ENCODE results near the gene ST3GAL2. TPM values are rescaled to one million over a fixed set of nuclear protein-coding genes. Genes with fewer than 3 reads are reported as not detected.
A peak's percentile ranks its signal among the peaks of the same experiment; 100 is the strongest.
"Not testable (repeated sequence)": the region's sequence is repeated elsewhere in the genome, so short reads cannot be mapped to it uniquely, and the experiment has no call there.

ST3GAL2 gene
- total RNA-seq, 1 donor, result 42.7 TPM

- no peak overlapping the region for H3K4me3 ChIP-seq (ENCODE audit: low read depth, low read length)
- no peak for DNase-seq (ENCODE audit: low read depth)
- TF ChIP-seq CTCF (IDR thresholded peaks at IDR 0.05; ENCODE audit: insufficient read depth, low read depth, low read length), result no peak
Measured at GRCh38 chr16:70375636-70376611, 63.0 kb downstream of the ST3GAL2 start.

GRCh38 chr16:70374213-70374612 is 64.7 kb downstream of the ST3GAL2 start:
- H3K4me3 ChIP-seq (ENCODE audit: low read depth, low read length), result no peak overlapping the region
- TF ChIP-seq CTCF (IDR thresholded peaks at IDR 0.05; ENCODE audit: insufficient read depth, low read depth, low read length), result no peak
- DNase-seq (ENCODE audit: low read depth), result no peak

- H3K4me3 ChIP-seq (ENCODE audit: low read depth, low read length), result no peak overlapping the region
- no peak for TF ChIP-seq CTCF (IDR thresholded peaks at IDR 0.05; ENCODE audit: insufficient read depth, low read depth, low read length)
- DNase-seq (ENCODE audit: low read depth), result no peak
Measured at GRCh38 chr16:70372921-70373728, 65.8 kb downstream of the ST3GAL2 start.

- no peak overlapping the region for H3K4me3 ChIP-seq (ENCODE audit: low read depth, low read length)
- DNase-seq (ENCODE audit: low read depth), result no peak
- TF ChIP-seq CTCF (IDR thresholded peaks at IDR 0.05; ENCODE audit: insufficient read depth, low read depth, low read length), result no peak
Measured at GRCh38 chr16:70370924-70371323, 68.0 kb downstream of the ST3GAL2 start.

- H3K4me3 ChIP-seq (ENCODE audit: low read depth, low read length), result not testable (repeated sequence)
- DNase-seq (ENCODE audit: low read depth), result peak; percentile 38
- TF ChIP-seq CTCF (IDR thresholded peaks at IDR 0.05; ENCODE audit: insufficient read depth, low read depth, low read length), result peak; percentile 68
Measured at GRCh38 chr16:70370145-70370544, 68.8 kb downstream of the ST3GAL2 start.

- no peak for DNase-seq (ENCODE audit: low read depth)
- H3K4me3 ChIP-seq (ENCODE audit: low read depth, low read length), result no peak overlapping the region
- TF ChIP-seq CTCF (IDR thresholded peaks at IDR 0.05; ENCODE audit: insufficient read depth, low read depth, low read length), result no peak
Measured at GRCh38 chr16:70364399-70364798, 74.5 kb downstream of the ST3GAL2 start.

Measured in fibroblast of villous mesenchyme (primary cell).